Stimulated activated CD4-positive, alpha-beta T cell treated with anti-CD3 and anti-CD28 coated beads, Interleukin-15, amount 100 ng/mL, for 1 hour (primary cell): ENCODE results near the gene EPN3.

Experiments used
- DNase-seq, 2 donors: peaks; one replicate each; pipeline ENCODE4 v3.0.0-alpha.2; 2020; ENCODE audit warnings: low read depth in 1 of 2, low spot score in 1 of 2

EPN3 gene

GRCh38 chr17:50586421-50587247 lies 54.1 kb downstream of the EPN3 start:
- DNase-seq, result no peak

- DNase-seq, result no peak
These were observed 55.0 kb downstream of the EPN3 start for GRCh38 chr17:50587571-50587970.

- no peak for DNase-seq
These were observed 56.0 kb downstream of the EPN3 start for GRCh38 chr17:50588391-50589049.

GRCh38 chr17:50589095-50589705 lies 56.7 kb downstream of the EPN3 start:
- DNase-seq, result no peak

- no peak for DNase-seq
These were observed 58.6 kb downstream of the EPN3 start for GRCh38 chr17:50590946-50591737.

- no peak for DNase-seq
These were observed 60.8 kb downstream of the EPN3 start for GRCh38 chr17:50593321-50593720.
